Panc1 (cell line): ENCODE data around the gene FRYL.

Experiments
- POLR2AphosphoS5 ChIP-seq: IDR thresholded peaks from 2 replicates; pipeline ENCODE4 v1.6.1; 2012; ENCODE audit warnings: mild to moderate bottlenecking, low read depth, low read length, moderate library complexity
- SIN3A ChIP-seq: IDR thresholded peaks from 2 replicates; pipeline ENCODE4 v1.6.1; 2012; ENCODE audit warnings: low read depth, mild to moderate bottlenecking, low read length, moderate library complexity, borderline replicate concordance; ENCODE audit not compliant: insufficient read depth
- TF ChIP-seq, protein P1 (sequence below): fragments of 450-650 bp; IDR thresholded peaks from 2 replicates; pipeline ENCODE4 v1.5.1; 2017; ENCODE audit warnings: mild to moderate bottlenecking

DNA sequence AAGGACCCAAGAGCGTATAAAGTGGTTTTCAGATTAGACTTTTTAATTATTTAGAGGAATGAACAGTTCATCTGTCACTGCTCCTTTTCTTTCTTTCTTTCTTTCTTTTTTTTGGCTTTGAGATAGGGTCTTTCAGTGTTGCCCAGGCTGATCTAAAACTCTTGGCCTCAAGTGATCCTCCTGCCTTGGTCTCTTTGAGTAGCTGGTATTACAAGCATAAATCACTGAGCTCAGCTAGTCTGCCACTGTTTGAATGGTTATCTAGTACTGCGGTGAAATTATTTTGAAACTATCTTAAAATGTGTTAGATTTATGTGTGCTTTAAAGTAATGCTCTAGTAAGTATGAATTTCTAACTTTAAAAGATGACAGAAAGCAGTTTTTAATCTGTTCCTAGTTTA, 6.5 kb upstream of the FRYL start:
- TF ChIP-seq, protein P1, sequence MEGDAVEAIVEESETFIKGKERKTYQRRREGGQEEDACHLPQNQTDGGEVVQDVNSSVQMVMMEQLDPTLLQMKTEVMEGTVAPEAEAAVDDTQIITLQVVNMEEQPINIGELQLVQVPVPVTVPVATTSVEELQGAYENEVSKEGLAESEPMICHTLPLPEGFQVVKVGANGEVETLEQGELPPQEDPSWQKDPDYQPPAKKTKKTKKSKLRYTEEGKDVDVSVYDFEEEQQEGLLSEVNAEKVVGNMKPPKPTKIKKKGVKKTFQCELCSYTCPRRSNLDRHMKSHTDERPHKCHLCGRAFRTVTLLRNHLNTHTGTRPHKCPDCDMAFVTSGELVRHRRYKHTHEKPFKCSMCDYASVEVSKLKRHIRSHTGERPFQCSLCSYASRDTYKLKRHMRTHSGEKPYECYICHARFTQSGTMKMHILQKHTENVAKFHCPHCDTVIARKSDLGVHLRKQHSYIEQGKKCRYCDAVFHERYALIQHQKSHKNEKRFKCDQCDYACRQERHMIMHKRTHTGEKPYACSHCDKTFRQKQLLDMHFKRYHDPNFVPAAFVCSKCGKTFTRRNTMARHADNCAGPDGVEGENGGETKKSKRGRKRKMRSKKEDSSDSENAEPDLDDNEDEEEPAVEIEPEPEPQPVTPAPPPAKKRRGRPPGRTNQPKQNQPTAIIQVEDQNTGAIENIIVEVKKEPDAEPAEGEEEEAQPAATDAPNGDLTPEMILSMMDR = no peak
- no peak for TF ChIP-seq SIN3A
- TF ChIP-seq POLR2AphosphoS5 = no peak
